Embryonic facial prominence (tissue), 1 donor: ENCODE data around the gene ADAMTSL2.

Source experiments
- DNase-seq: peaks from one replicate; pipeline ENCODE4 v3.0.0-alpha.2; 2016; ENCODE audit errors: extremely low spot score

Gene ADAMTSL2

DNA sequence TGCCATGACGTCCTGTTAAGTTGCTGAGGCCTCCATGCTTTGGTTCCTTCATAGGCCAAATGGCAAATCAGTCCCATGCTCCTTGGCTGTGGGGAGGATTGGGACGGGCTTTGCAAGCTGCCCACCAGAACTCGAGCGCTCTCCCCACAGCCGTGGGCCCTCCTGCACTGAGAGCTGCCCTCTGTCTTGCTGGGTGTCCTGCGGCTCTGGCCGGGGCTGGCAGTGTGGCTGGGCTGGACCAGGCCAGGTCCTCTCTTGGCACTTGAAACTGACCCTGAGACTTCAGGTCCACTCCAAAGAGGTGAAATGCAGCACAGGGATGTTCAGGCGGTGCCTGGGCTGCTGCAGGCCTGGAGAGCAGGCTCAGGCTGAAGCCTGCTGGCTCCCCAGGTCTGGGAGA lies 16.8 kb upstream of the ADAMTSL2 start:
- DNase-seq, result no peak

DNA sequence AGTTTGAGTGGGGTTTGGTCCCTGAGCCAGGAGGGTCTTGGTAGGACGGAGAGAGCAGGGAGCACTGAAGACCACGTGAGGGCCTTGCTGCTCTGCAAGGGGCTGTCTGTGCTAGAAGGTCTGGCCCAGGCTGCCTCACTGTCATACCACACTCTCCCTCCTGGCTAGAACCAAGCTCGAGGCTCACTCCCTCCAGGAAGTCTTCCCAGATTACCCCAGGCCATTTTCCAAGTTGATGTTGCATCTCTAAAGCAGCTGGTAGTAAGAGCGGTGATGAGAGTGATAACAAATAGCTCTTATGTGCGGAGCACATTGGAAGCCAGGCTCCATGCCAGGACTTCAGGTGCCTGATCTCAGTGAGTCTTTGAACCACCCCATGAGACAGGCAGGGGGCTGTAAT lies 16.3 kb upstream of the ADAMTSL2 start:
- no peak for DNase-seq

DNA sequence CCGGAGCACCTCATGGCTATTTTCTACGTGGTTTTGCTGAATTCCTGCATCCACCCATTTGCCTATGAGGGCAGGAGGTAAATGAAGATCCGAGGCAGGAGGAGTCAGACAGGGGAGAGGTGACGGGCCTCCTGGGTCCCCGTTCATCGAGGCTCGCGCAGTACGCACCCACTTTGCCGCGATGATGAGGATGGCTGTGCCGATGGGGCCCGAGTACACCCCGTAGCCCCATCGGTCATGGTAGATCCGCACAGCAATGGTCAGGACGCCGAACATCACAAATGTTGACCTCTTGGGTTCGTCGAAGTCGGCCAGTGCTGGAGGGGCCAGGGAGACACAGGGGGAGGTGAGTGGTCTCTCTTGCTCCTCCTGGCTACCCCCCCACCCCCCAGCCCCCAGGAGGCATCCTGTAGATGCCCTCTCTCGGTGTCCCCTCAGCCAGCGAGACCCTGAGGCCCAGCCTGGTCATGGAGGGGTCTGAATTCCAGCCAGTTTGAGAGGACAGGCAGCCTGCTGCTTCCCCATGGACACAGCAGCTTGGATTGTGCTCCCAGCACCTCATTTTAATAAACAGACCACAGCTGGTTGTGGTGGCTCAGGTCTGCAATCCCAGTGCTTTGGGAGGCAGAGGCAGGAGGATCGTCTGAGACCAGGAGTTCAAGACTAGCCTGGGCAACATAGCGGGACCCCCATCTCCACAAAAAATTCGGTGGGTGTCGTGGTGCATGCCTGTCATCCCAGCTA lies 15.6 kb upstream of the ADAMTSL2 start:
- DNase-seq, result no peak

DNA sequence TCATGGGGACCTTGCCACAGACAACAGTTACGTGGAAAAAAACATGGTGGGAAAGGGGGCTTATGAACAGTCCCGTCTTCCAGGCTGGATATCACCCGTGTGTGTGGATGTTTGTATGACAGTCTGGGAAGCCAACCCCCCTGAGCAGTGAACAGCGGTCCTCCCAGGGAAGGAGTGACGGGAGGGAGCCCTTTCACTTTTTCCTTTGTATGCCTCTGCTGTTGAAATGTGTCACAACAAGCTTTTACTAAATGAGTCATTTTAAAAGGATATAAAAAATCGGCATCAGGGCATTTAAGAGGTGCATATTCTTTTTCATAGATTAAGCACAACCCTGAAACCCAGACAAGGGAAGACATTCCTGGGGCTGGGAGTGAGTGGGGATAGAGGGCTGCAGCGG lies 14.8 kb upstream of the ADAMTSL2 start:
- no peak for DNase-seq

DNA sequence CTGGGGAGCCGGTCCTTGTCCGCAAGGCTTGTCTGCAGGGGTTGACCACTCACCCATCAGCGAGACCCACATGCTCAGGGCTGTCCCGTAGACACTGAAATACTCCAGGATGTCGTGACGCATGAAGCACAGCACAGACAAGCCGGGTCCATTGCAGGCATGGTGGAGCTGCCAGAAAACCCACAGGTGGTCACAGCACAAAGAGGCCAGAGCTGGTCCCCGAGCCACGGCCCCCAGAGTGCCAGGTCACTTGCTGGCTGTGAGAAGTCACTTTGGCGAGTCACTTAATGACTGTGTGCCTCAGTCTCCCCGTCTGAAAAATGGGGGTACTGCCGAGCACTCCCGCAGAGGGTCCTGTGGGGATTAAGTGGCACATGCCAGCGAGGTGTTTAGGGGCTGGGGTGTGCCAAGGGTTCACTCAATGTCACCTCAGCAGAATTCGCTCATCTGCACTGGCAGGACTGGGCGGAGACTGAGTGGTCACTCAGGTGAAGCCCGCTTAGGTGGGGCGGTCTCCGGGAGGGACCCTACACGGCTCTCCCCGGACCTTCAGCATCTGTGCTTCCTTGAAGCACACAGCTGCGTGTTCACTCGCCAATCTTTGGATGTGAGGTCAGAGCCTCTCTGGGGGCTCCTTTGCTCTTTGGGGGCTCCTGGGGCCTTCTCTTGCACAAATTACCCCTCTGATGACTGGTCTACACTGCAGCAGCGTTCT lies 14.2 kb upstream of the ADAMTSL2 start:
- no peak for DNase-seq

DNA sequence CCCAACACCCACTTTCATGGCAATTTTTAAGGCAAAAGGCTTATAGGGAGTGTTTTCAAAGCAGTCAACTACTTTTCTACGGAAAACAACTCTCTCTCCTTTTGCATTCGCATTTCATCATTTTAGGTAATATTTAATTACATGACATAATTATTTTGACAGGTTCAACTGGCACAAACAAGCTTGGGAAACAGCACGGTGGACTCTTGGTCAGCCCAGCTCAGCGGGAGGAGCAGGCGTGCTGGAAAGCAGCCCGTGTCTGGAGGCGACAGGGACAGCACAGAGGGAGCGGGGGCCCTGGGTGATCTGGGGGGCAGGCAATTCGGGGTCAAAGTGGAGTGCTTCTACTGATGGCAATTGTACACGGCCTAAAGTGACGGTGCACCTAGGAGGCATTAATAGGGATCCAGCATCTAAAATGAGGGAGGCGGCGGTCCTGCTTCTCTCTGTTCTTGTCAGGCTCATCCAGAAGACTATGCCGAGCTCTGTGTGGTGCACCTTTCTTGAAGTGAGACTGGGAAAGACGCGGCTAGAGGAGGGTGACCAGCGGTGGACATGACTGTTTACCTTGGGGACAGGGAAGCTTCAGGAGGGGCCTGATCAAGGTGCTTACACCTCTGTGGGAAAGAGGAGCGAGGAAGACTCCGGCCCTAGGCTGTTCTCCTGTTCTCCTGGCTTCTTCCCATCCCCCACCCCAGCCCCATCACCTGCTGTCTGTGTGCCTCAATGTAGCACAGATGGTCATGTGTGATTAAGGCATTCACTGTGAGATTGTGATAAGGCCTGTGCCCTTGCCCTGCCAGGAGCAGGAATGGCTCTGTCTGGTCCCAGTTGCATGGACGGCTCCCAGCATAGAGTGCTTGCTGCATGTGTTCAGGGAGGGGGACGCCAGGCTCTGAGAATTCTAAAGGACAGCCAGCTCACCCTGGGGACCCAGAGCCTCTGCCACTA lies 13.1 kb upstream of the ADAMTSL2 start:
- no peak for DNase-seq

DNA sequence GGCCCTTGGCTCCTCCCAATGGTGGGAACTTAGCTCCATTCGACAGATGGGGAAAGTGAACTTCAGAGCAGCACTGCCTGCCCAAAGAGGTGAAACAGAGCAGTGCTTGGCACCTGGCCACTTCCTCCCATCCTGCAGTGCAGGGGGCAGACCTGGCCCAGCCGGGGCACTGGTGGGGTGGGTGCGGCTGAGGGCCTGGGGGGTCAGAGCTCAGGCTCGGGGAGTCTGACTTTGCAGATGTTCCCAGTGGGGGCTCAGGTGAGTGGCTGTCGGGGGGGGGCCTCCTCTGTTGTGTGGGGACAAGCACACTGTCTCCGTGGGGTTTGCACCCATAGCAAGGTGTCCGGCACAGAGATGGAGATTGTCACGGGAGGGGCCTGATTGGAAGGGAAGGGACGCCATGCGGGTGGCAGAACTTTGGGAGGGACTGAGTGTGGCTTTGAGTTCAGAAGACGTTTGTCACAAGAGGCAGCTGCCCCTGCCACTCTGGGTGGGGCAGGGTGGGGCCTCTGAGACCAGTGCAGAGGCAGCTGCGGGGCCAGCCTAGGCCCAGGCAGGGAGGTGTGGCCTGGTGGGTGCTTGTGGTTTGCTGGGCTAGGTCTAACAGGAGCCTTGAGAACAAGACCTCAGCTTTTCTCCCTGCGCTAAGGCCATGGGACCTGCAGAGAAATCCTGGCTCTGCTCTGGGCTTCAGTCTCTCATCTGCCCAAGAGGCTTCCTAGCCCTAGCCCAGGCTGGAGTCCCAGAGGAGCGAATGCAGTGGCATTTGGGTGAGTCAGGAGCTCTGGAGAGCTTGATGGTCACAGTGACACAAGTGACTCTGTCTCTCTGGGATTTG lies 12.2 kb upstream of the ADAMTSL2 start:
- no peak for DNase-seq

DNA sequence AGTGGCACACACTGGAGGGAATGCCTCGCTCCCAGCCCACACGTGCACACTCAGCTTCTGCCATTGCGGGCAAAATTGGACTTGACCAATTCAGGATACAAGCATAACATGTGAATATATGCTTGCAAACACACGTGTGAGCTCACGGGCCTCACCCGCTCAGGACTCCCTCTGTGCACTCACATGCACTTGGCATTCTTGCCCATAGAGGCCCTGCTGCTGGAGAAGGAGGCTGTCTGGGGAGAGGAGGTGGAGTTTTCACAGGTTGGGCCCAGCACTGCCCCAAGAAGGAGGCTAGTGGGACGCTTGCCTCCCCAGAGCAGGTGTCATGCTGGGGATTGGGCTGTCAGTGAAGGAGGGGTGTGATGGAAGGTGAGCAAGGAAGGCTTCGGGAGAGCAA lies 11.4 kb upstream of the ADAMTSL2 start:
- no peak for DNase-seq

DNA sequence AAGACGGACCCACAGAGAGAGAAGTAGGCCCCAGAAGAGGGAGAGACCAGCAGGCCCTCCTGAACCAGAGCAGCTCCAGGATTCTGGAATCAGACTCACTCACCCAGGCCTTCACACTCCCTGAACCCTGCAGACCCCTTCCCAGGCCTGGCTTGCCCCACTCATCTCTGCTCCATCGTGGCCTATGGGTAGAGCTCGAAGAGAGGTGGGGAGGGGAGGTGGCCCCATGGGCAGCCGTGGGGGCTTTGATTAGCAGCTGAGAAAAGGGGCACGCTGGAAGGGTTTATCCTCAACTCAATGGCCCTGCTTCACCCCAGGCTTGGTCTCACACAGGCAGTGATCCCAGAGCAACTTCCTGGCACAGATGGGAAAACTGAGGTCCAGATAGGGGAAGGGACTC lies 10.4 kb upstream of the ADAMTSL2 start:
- no peak for DNase-seq

DNA sequence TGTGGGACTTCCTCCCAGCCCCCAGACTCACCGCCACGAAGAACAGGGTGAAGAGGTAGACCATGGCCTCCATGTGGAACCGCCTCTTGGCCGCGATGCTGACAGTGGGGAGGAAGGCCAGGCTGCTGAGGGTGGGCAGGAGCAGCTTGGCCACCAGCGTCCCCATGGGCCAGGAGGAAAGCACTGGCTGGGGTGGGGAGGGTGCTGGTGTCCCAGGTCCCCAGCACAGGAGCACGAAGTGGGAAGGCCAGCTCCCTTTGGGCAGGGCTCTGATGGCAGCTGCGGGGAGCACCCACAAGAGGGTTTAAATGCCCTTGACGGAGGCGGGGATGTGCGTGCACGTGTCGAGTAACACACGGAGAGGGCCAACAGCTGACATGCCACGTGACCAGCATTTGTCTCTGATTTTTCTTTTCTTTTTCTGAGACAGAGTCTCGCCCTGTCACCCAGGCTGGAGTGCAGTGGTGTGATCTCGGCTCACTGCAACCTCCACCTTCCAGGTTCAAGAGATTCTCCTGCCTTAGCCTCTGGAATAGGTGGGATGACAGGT lies 9.8 kb upstream of the ADAMTSL2 start, which contains the start of gene MYMK:
MYMK (minus strand) TSS at position 281 of the 550 bp plus-strand sequence; CDS start at position 166, 115 bp downstream.
- no peak for DNase-seq

DNA sequence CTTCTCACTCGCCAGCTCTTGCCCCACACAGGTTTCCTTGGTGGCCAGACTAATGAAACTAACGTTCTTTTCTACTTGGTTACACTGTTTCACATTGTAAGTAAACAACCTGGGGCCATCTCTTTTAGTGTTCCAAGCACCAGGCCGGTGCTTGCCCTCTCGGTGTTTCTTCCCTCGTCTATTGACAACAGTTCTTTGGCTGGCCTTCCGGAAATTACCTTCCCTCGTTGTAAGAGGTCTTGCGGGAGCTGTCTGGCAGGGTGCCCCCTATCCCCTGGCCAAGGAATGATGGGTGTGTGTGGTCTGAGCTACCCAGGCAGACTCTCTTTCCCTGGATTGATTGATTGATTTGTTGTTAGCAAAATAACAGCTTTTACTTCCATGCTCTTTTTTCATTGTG lies 8.8 kb upstream of the ADAMTSL2 start:
- DNase-seq, result no peak

DNA sequence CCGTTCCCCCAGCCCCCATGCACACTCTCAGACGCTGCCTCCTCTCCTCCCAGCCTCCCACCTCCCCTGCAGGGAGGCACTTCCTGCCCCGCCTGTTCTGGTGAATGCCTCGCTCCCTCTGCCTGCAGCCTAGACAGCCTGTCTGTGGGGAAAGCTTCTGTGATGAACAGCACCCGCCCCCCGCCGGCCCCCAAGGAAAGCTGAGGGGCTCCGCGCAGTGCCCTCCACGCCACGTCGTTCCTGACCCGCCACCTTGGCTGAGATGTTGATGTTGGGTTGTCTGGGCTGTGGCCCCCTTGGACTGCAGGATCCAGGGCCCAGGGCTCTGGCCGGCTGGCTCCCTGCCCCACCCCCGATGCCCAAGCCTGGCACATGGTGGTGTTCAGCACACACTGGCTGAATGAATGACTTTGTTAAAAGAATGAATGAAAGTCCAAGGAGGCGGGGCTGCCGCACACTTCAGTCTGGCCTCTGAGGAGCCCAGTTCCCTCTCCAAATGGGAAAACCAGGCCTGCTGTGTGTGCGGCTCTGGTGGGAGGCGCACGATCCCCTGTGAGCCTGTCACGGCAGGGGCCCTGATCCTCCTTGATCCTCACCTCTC lies 7.7 kb upstream of the ADAMTSL2 start:
- DNase-seq, result no peak

DNA sequence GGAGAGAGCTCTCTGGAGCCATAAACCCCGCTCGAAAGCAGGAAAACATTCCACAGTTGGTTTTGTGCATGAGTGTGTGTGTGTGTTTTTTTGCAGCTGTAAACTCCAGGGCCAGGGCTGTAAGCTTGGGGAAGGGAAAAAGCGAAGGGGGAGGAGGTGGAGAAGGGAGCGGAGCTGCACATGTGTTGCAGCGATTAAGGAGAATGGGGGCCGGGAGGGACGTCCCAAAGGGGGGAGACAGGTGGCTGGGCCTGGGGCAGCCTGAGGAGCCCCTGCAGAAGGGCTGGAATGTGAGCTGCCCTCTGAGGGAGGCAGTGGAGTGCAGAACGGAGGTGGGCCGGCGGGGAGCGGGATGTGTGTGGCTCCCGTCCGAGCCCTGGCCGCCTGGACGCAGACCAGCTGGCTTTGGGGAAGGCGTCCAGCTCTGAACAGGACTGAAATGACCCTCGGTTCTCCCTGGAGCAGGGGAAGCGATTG lies 7.0 kb upstream of the ADAMTSL2 start:
- DNase-seq, result no peak

DNA sequence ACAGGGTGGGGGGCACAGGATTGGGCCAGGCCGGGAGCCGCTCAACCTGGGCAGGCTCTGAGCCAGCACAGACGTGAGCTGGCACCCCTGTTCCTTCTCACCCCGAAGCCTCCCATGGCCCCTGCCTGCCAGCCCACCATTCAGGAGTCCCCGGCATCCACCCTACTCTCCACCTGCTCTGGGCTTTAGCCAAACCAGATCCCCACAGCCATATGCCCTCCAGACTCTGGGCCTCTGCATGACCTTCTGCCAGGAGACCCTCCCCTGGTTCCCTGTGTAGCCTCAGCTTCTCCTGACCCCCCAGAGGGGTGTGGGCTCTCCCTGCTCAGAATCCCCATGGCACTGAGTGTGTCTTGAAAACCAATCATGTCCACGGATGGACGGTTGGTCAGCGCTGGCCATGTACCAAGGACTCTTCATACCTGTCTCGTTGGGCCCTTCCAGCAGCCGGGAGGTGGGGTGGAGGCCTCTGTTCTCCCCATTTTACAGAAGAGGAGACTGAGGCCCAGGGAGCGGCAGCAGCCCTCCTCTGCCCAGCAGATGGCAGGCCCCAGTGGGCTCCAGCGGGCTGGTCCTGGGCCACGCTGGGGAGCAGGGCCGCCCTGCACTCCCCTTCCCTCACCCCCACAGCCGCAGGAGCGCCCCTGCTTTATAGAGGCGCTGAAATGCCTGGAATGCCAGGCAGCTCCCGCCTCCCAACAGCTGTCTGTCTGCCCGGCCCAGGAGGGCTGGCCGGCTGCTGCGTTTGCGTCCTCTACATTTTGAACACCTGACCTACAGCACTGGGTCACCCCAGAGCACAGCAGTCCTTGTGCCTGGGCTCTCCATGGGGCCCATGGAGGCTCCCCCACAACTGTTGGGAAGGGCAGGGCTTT lies 6.3 kb upstream of the ADAMTSL2 start:
- DNase-seq, result no peak

DNA sequence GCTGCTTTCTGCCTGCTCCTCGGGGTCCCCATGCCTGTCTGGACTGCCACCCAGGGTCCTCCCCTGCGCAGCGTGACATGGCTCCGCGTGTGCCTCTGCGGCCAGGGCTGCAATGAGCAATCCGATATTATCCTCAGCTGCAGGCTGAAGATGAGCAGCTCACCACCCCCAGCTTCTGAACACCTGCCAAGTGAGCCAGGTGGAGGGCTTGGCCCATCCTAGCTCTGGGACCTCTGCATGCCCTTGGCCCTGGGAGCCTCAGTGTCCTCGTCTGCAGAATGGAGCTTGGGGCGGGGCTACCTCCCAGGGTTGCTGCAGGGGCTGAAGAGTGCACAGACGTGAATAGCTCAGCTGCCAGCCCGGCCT lies 5.6 kb upstream of the ADAMTSL2 start:
- DNase-seq, result no peak

DNA sequence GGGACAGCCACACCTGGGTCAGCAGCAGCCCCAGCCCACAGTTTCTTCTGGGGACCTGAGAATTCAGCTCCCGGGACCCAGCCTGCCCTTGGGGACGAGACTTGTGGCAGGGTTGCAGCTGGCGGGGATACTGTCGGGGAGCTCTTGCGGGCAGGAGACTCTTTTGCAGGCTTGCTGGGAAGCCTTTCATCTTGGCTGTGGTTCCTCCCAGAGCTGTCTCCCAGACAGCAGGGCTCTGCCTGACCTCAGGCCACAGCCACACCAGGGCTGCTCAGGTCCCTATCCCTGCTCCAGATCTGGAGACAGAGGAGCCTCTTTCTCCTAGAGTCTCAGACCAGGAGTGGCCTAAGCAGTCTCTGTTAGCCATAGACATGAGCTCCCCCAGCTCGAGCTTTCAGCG lies 5.0 kb upstream of the ADAMTSL2 start:
- no peak for DNase-seq

DNA sequence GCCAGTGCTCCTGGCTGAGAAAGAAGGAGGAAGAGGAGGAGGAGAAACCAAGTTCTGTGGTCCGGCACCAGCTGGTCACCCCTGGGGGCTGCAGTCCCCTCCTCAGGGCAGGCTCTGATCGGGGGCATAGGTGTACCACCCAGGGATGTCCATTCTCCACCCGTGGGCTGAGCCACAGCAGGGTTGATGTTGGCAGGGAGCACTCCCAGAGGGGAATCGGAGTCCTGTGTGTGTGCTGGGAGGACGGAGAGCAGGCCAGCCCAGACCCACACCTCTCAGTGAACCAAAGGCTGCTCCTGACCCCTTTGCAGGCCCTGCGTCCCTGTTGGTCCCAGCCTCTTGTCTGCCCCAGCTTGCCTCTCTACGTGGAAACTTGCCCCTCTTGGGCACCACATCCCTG lies 4.6 kb upstream of the ADAMTSL2 start:
- no peak for DNase-seq

DNA sequence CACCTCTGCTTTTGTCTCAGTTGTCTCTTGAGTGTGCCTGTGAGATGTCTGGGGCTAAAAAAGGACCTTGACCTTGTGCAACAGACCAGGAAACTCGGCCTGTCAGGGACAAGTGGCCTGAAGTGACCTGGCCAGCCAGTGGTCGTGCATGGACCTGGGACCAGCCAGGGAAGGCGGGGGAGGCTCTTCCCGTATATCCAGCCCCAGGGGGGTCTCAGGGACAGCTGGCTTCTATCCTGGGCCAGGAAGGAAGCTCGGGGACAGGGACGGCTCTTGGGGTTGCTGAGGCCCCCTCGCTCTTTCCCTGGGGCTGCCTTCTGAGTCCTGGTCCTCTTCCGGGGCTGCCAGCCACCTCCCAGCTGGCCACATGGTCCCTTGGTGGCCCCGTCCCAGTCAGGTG lies 3.2 kb upstream of the ADAMTSL2 start:
- DNase-seq, result no peak

DNA sequence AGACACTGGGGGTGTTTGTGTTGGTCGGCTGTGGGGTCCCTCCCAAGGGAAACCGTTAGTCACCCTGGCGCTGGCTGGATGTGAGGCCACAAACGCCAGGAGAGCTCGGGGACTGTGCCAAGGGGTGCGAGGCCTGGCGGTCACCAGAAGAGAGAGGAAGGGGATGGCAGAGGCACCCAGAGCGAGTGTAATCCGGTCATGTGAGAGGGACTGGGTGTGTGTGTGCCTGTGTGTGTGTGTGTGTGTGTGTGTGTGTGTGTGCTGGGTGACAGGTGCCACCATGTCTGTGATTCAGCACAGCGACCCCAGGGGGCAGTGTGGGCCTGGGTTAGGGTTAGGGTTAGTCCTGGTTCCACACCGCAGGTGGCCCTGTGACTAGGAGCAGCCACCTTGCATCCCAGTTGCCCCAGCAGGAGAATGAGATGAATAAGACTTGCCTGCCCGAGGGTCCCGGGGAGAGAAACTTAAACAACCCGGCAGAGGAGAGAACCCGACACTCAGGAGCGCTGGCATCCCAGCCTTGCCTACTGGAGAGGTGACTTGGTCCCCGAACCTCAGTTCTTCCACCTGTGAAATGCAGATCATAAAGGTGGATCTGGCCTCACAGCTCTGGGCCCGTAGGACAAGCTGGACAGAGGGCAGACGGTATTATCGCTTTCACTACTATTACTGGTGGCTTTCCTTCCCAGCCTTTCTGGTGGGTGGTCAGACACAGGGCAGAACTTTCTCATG lies 1.4 kb upstream of the ADAMTSL2 start:
- DNase-seq, result no peak
